Gastroesophageal sphincter (tissue), 4 donors: ENCODE results near the gene NT5M. TPM values are rescaled to one million over a fixed set of nuclear protein-coding genes. Genes with fewer than 3 reads are reported as not detected.

Experiments
- ATAC-seq: fragments of 150-250 bp; one replicate; pipeline ENCODE4 v1.9.1; 2016; ENCODE audit warnings: mild to moderate bottlenecking, moderate library complexity
- H3K27ac ChIP-seq, 4 donors: fragments of 200-600 bp; sonication (generic) in 3 of 4; 1 replicate in 3 of 4; 2 replicates in 1 of 4; pipeline ENCODE4 v1.5.1; 2016 to 2019
- H3K27me3 ChIP-seq: fragments of 200-600 bp; sonication (generic); one replicate; pipeline ENCODE4 v1.5.1; 2019
- H3K36me3 ChIP-seq, 2 donors: fragments of 200-600 bp; sonication (generic); one replicate each; pipeline ENCODE4 v1.5.1; 2019; ENCODE audit warnings: control low read depth in 1 of 2
- H3K4me1 ChIP-seq, 3 donors: fragments of 200-600 bp; sonication (generic); 1 replicate in 2 of 3; 2 replicates in 1 of 3; pipeline ENCODE4 v1.5.1; 2016 to 2019; ENCODE audit warnings: control low read depth in 2 of 3
- H3K4me3 ChIP-seq, 2 donors: fragments of 200-600 bp; sonication (generic); one replicate each; pipeline ENCODE4 v1.5.1; 2019; ENCODE audit warnings: mild to moderate bottlenecking in 1 of 2, moderate library complexity in 1 of 2
- H3K9me3 ChIP-seq, 3 donors: fragments of 200-600 bp; sonication (generic); one replicate each; pipeline ENCODE4 v1.5.1; 2017 to 2019; ENCODE audit warnings: control low read depth in 2 of 3
- EP300 ChIP-seq: sonication (generic); formaldehyde crosslinking; IDR thresholded peaks from one replicate; pipeline ENCODE4 v1.6.1; 2017; ENCODE audit warnings: antibody characterized with exemption, mild to moderate bottlenecking
- POLR2A ChIP-seq, 2 donors: fragments of 450-650 bp; IDR thresholded peaks; one replicate each; pipeline ENCODE4 v1.6.1; 2017; ENCODE audit warnings: antibody characterized with exemption in 2 of 2, mild to moderate bottlenecking in 2 of 2, moderate library complexity in 1 of 2
- POLR2AphosphoS5 ChIP-seq: sonication (generic); formaldehyde crosslinking; IDR thresholded peaks from one replicate; pipeline ENCODE4 v1.6.1; 2017; ENCODE audit warnings: antibody characterized with exemption
- WGBS, 2 donors: methylation state at CpG; one replicate each; pipeline ENCODE4 v1.1.5; 2018; ENCODE audit warnings: low coverage in 1 of 2; 5-methylcytosine and 5-hydroxymethylcytosine counted together
- total RNA-seq, 4 donors: library from RNA; depleted of rRNA; stranded (reverse); fragments of >200 nt; gene quantifications; one replicate each; pipeline ENCODE4 v1.1.0, GENCODE V29; 2016
- TF ChIP-seq, protein P1 (sequence below), 4 experiments: fragments of 200-600 bp in 2 of 4; fragments of 450-650 bp in 2 of 4; sonication (generic) in 1 of 4; IDR thresholded peaks; one replicate each; pipeline ENCODE4 v1.5.1; 2017 to 2019; ENCODE audit warnings: antibody characterized with exemption in 4 of 4, mild to moderate bottlenecking in 2 of 4, moderate library complexity in 2 of 4

The NT5M gene
- total RNA-seq, 4 donors from 2014 or later = 2.3 to 9.0 (median 4.5) TPM

DNA sequence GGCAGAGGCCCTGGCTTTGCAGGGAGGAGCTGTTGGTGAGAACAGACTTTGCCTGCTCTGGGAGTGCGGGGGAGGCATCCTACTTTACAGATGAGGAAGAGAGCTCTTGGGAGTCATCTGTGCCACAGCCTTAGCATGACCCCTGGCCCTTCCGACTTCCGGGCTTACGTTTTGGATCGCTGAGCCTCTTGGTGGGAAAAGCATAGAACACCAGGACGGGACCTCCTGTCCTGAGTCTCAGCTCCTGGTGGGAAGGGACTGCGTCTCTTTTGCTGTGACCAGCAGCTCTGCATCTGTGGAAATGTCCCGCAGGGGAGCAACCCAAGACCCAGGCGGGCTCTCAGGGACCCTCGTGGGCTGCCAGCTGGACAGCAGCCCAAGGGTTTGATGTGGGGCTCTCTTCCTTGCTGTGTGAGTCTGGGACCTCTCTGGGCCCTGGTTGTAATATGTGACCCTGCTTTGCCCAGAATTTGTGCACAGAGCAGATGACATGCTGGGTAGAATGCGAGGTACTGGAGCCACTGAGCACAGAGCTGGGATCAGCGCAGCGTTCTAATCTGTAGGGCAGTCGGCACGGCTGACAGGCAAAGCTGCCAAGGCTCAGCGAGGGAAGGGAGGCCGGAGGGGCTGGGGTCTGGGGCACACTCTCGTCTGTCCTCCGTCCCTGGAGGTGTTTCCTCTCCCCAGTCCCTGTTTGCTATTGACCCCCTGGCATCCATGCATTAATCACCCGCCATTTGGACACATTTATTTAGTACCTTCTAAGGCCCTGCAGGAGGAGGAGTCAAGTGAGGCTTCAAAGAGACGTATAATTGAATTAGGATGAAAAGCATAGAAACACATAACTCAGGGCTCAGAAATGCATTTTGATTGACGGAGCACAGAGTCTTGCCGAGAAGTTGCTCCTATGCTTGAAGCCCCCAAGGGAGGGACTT lies 64.0 kb downstream of the NT5M start:
- Histone ChIP-seq H3K27me3 (peaks cover 46% of the 10 kb centered on the region), H3K27ac (peak overlapping the region in 1 of 4 donors; percentile 44), H3K36me3 (no peaks in the 10 kb centered on the region), H3K9me3 (peaks cover 0 to 9% (median 0%) of the 10 kb centered on the region in 3 donors), H3K4me1 (no peaks in the 10 kb centered on the region), H3K4me3 (no peak overlapping the region)
- WGBS, 2 donors = 50 to 78% methylated on average over 8 to 9 of the region's 23 CpGs
- TF ChIP-seq EP300 (no peak), POLR2A (IDR thresholded peaks at IDR 0.05) (no peak), POLR2AphosphoS5 (no peak)
- TF ChIP-seq, protein P1, sequence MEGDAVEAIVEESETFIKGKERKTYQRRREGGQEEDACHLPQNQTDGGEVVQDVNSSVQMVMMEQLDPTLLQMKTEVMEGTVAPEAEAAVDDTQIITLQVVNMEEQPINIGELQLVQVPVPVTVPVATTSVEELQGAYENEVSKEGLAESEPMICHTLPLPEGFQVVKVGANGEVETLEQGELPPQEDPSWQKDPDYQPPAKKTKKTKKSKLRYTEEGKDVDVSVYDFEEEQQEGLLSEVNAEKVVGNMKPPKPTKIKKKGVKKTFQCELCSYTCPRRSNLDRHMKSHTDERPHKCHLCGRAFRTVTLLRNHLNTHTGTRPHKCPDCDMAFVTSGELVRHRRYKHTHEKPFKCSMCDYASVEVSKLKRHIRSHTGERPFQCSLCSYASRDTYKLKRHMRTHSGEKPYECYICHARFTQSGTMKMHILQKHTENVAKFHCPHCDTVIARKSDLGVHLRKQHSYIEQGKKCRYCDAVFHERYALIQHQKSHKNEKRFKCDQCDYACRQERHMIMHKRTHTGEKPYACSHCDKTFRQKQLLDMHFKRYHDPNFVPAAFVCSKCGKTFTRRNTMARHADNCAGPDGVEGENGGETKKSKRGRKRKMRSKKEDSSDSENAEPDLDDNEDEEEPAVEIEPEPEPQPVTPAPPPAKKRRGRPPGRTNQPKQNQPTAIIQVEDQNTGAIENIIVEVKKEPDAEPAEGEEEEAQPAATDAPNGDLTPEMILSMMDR (IDR thresholded peaks at IDR 0.05) = no peak
- no peak for ATAC-seq

DNA sequence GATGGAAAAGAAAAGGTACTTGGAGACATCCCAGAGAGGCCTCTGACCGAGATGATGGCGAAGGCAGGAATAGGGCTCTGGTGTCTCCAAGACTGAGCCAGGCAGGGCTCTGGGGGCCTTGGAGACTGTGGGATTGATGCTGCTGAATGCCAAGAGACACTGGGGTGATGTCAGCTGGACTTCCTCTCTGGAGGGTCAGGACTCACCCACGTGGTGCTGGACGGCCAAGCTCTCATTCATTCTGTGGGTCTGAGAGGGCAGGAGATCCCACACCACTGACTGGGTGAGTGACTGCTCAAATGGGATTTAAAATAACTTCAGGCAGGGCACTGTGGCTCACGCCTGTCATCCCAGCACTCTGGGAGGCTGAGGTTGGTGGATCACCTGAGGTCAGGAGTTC lies 64.8 kb downstream of the NT5M start:
- no CpG with 5 or more reads among the region's 5 CpGs for WGBS, 2 donors
- ATAC-seq = no peak
- H3K4me1 ChIP-seq = no peaks in the 10 kb centered on the region
- peaks cover 42% of the 10 kb centered on the region for H3K27me3 ChIP-seq
- H3K4me3 ChIP-seq = no peak overlapping the region
- H3K27ac ChIP-seq = peak overlapping the region in 1 of 4 donors; percentile 36
- TF ChIP-seq, protein P1 (IDR thresholded peaks at IDR 0.05) = no peak
- no peak for TF ChIP-seq POLR2AphosphoS5
- no peak for TF ChIP-seq EP300
- TF ChIP-seq POLR2A (IDR thresholded peaks at IDR 0.05) = no peak
- peaks cover 0 to 9% (median 0%) of the 10 kb centered on the region in 3 donors for H3K9me3 ChIP-seq
- no peaks in the 10 kb centered on the region for H3K36me3 ChIP-seq

DNA sequence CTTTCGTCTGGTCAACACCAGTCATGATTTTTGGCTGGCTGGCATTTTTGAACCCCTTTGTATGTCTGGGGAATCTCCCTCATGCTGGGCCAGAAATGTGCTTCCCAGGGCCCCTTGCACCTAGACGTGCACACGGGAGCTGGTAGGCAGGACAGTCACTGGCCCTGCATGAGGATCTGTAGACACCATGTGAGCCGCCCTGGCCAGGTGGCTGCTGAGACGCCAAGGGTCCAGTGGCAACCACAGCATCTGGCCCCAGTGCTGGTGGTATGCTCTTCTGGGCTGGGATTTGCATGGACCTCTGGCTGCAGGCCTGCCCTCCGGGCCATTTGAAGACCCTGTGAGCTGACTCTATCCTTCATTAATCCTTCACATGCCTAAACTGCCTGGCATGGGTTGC lies 67.5 kb downstream of the NT5M start:
- Histone ChIP-seq H3K4me1 (no peaks in the 10 kb centered on the region), H3K9me3 (peaks cover 0 to 5% (median 0%) of the 10 kb centered on the region in 3 donors), H3K36me3 (no peaks in the 10 kb centered on the region), H3K27ac (no peak overlapping the region), H3K4me3 (no peak overlapping the region), H3K27me3 (peaks cover 23% of the 10 kb centered on the region)
- WGBS, 2 donors = 82% methylated on average over 2 of the region's 6 CpGs; no CpG with 5 or more reads in 1 of the 2 donors
- ATAC-seq = no peak
- TF ChIP-seq EP300 (no peak), POLR2A (IDR thresholded peaks at IDR 0.05) (no peak), POLR2AphosphoS5 (no peak)
- TF ChIP-seq, protein P1 (IDR thresholded peaks at IDR 0.05) = no peak

DNA sequence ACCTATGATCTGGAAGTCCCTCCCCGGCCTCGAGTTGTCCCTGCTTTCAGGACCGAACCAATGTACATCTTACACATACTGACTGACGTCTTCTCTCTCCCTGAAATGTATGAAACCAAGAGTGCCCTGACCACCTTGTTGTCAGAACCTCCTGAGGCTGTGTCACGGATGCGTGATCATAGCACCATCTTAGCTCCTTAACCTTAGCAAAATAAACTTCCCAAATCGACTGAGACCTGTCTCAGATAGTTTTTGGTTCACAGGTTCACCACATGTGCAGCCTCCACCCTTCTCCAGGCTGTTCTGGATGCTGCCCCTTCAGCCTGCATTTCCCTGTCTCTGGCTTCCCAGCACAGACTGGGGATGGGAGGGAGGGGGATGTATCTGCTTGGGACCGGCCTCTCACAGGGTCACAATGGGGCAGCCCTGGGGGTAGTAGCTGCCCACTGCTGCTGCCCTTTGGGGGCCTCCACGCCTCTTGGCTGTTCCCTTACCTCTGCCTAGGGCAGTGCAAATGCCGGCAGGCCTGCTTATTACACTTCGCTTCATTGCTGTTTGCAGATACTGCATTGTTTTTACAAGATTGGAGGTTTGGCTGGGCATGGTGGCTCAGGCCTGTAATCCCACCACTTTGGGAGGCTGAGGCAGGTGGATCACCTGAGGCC lies 69.8 kb downstream of the NT5M start:
- ATAC-seq = no peak
- no peaks in the 10 kb centered on the region for H3K36me3 ChIP-seq
- 71 to 91% methylated on average over 6 to 7 of the region's 11 CpGs for WGBS, 2 donors
- H3K4me1 ChIP-seq = no peaks in the 10 kb centered on the region
- no peak overlapping the region for H3K27ac ChIP-seq
- TF ChIP-seq EP300 (no peak), POLR2A (IDR thresholded peaks at IDR 0.05) (no peak), POLR2AphosphoS5 (no peak)
- TF ChIP-seq, protein P1 (IDR thresholded peaks at IDR 0.05) = no peak
- no peaks in the 10 kb centered on the region for H3K9me3 ChIP-seq
- no peak overlapping the region for H3K4me3 ChIP-seq
- H3K27me3 ChIP-seq = peaks cover under 1% of the 10 kb centered on the region
